ENCODE data around the gene ATXN10. TPM values are rescaled to one million over a fixed set of nuclear protein-coding genes. Genes with fewer than 3 reads are reported as not detected.

ATXN10 gene
- total RNA-seq, 1 donor from 2014 or later = 106 TPM

DNA sequence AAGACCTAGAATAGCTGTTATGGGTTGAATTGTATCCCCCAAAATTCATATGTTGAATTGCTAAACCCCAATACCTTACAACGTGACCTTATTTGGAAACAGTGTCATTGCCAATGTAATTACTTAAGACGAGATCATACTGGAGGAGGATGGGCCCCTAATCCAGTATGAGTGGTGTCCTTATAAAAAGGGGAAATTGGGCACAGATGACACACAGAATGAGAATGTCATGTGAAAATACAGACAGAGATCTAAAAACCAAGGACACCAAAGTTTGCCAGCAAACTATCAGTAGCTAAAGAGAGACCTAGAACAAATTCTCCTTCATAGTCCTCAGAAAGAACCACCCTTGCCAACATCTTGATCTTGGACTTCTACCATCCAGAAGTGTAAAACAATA is 127.7 kb downstream of the ATXN10 start:
- intact Hi-C loops (cut with DNase I) = no loop called here

DNA sequence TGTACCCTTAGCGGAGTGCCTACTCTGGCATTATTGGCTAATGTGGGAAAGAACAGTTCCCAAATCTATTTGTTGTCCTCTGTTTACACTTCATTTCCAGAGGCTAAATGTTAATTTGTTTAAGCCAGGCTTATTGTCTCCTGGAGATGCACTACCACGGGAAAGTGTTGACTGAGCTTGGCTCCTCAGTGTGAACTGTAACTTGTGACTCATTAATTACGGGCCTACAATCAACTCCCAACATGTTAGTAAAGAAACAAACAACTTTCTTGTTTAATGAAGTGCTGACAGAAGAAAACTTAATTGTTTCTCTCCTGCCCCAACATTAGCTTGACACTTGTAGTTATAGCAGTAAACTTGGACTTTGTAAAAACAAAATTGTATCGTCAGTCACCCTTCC is 130.4 kb downstream of the ATXN10 start:
- Histone ChIP-seq H3K4me1 (no peaks in the 10 kb centered on the region), H3K9me3 (no peaks in the 10 kb centered on the region), H3K4me3 (no peak overlapping the region), H3K36me3 (peaks cover 3% of the 10 kb centered on the region), H3K27me3 (ENCODE audit: low read depth) (no peaks in the 10 kb centered on the region), H3K27ac (no peak overlapping the region)
- intact Hi-C loops (cut with DNase I) = no loop called here
- TF ChIP-seq CTCF (IDR thresholded peaks at IDR 0.05) = no peak
- ATAC-seq (no peak), DNase-seq (no peak)

More for the DNA sequence above, 127.7 kb downstream of the ATXN10 start:
- H3K36me3 ChIP-seq = no peaks in the 10 kb centered on the region
- no peaks in the 10 kb centered on the region for H3K27me3 ChIP-seq (ENCODE audit: low read depth)
- ATAC-seq (no peak), DNase-seq (no peak)
- H3K4me1 ChIP-seq = no peaks in the 10 kb centered on the region
- H3K4me3 ChIP-seq = no peak overlapping the region
- no peak for TF ChIP-seq CTCF (IDR thresholded peaks at IDR 0.05)
- no peak overlapping the region for H3K27ac ChIP-seq
- peaks cover 25% of the 10 kb centered on the region for H3K9me3 ChIP-seq

GRCh38 chr22:45804319-45804985 is 132.8 kb downstream of the ATXN10 start:
- no peaks in the 10 kb centered on the region for H3K4me1 ChIP-seq
- no peak overlapping the region for H3K27ac ChIP-seq
- no peak for TF ChIP-seq CTCF (IDR thresholded peaks at IDR 0.05)
- DNase-seq = no peak
- no peak overlapping the region for H3K4me3 ChIP-seq
- intact Hi-C loops (cut with DNase I) = no loop called here
- peaks cover 24% of the 10 kb centered on the region for H3K36me3 ChIP-seq
- H3K9me3 ChIP-seq = no peaks in the 10 kb centered on the region
- no peak for ATAC-seq
- H3K27me3 ChIP-seq (ENCODE audit: low read depth) = no peaks in the 10 kb centered on the region

DNA sequence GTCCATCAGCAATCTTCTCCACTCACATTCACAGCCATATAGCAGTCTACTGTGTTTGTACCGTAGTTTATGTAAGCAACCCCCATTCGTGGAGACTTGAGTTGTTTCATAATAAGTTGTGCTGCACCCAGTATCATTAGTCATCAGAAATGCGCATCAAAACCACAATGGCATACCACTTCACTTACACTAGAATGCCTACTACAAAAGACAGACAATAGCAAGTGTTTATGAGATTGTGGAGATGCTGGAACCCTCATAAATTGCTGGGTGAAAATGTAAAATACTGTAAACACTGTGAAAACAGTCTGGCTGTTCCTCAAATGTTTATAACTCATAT is 133.3 kb downstream of the ATXN10 start:
- H3K9me3 ChIP-seq = no peaks in the 10 kb centered on the region
- DNase-seq (no peak), ATAC-seq (no peak)
- intact Hi-C loops (cut with DNase I) = no loop called here
- H3K36me3 ChIP-seq = peaks cover 26% of the 10 kb centered on the region
- H3K4me3 ChIP-seq = no peak overlapping the region
- TF ChIP-seq CTCF (IDR thresholded peaks at IDR 0.05) = no peak
- no peak overlapping the region for H3K27ac ChIP-seq
- H3K4me1 ChIP-seq = no peaks in the 10 kb centered on the region
- H3K27me3 ChIP-seq (ENCODE audit: low read depth) = no peaks in the 10 kb centered on the region

- H3K4me3 ChIP-seq = no peak overlapping the region
- H3K36me3 ChIP-seq = peaks cover 30% of the 10 kb centered on the region
- no peaks in the 10 kb centered on the region for H3K9me3 ChIP-seq
- intact Hi-C loops (cut with DNase I) = no loop called here
- no peak for TF ChIP-seq CTCF (IDR thresholded peaks at IDR 0.05)
- no peaks in the 10 kb centered on the region for H3K27me3 ChIP-seq (ENCODE audit: low read depth)
- DNase-seq = no peak
- no peak for ATAC-seq
- H3K27ac ChIP-seq = no peak overlapping the region
- no peaks in the 10 kb centered on the region for H3K4me1 ChIP-seq
These were observed 133.8 kb downstream of the ATXN10 start for GRCh38 chr22:45805413-45805812.

Data from lower lobe of right lung (tissue), 2 donors.